DOHH2 (cell line): ENCODE data around the gene MRTFA.

ENCODE experiments used
- EZH2phosphoT487 ChIP-seq: fragments of 200-600 bp; sonication (generic); IDR thresholded peaks from 2 replicates; pipeline ENCODE4 v1.6.1; 2017; ENCODE audit warnings: borderline replicate concordance, mild to moderate bottlenecking, antibody characterized with exemption, low read length, moderate library complexity, mixed read lengths
- TF ChIP-seq, protein P1 (sequence below): fragments of 200-600 bp; sonication (generic); IDR thresholded peaks from one replicate; pipeline ENCODE4 v1.5.1; 2014; ENCODE audit warnings: antibody characterized with exemption, mild to moderate bottlenecking, low read depth, low read length; ENCODE audit not compliant: poor library complexity, severe bottlenecking

DNA sequence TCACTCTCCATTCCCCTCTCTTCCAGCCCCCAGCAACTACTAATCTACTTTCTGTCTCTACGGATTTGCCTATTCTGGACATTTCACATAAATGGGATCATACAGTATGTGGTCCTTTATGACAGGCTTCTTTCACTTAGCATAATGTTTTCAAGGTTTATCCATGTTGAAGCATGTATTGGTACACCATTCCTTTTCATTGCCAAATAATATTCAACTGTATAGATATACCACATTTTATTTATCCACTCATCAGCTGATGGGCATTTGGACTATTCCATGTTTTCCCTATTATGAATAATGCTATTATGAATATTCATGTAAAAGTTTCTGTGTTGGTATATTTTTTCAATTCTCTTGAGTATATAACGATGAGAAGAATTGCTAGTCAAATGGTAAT lies 54.5 kb downstream of the MRTFA start:
- TF ChIP-seq, protein P1, sequence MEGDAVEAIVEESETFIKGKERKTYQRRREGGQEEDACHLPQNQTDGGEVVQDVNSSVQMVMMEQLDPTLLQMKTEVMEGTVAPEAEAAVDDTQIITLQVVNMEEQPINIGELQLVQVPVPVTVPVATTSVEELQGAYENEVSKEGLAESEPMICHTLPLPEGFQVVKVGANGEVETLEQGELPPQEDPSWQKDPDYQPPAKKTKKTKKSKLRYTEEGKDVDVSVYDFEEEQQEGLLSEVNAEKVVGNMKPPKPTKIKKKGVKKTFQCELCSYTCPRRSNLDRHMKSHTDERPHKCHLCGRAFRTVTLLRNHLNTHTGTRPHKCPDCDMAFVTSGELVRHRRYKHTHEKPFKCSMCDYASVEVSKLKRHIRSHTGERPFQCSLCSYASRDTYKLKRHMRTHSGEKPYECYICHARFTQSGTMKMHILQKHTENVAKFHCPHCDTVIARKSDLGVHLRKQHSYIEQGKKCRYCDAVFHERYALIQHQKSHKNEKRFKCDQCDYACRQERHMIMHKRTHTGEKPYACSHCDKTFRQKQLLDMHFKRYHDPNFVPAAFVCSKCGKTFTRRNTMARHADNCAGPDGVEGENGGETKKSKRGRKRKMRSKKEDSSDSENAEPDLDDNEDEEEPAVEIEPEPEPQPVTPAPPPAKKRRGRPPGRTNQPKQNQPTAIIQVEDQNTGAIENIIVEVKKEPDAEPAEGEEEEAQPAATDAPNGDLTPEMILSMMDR = no peak
- TF ChIP-seq EZH2phosphoT487 = no peak
